ENCODE results near the gene PJA2. TPM values are rescaled to one million over a fixed set of nuclear protein-coding genes. Genes with fewer than 3 reads are reported as not detected.

Gene PJA2
- polyA plus RNA-seq, 2 donors = 8.5 to 21.8 TPM

DNA sequence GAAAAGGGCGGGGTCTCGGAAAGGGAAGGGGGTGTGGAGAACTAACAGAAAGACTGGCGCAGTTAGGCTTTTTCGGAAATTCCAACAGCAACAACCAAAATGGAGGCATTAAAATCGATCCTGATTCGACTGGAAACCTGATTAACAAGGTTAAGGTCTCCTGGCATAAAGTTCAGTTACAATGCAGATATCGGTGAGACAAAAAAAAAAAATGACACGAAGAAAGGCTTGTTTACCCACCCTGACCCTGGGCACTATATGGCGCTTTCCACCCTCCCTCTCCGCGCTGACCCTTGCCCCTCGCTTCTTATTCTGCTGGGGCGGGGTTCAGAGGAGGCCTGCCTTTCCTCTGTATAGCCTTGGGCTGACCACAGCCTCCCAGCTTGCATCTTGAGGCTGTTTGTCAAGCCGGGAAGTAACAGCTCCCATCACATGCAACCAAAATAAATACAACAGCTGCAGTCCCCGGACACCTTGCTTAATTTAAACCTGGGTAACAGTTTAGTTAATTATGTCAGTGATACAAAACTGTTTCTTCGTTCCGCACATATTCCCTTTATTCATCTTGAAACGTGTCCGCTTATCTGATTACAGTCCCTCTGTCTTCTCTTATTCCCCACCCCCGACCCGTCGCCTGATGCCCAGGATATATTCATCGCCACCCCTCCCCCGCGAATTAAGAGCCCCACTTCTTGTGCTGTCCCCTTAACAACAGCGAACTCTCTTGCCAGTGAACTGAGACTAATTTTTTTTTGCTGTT, 795 bp upstream of the PJA2 start:
- no peaks in the 10 kb centered on the region for H3K27me3 ChIP-seq (ENCODE audit: control insufficient read depth in 1 of 2, insufficient read depth in 2 of 2, low read length in 2 of 2)
- WGBS, 2 donors = 1% methylated on average over 26 of the region's 26 CpGs
- H3K36me3 ChIP-seq (ENCODE audit: control insufficient read depth in 2 of 2, insufficient read depth in 2 of 2, low read length in 1 of 2) = no peaks in the 10 kb centered on the region
- peak overlapping the region; percentile 87 to 100 for H3K27ac ChIP-seq (ENCODE audit: low read depth in 2 of 2, low read length in 1 of 2)
- H3K9me3 ChIP-seq (ENCODE audit: control insufficient read depth in 2 of 2, insufficient read depth in 1 of 2, low read depth in 1 of 2, low read length in 1 of 2) = peaks cover 0 to 2% of the 10 kb centered on the region in 2 donors
- H3K4me1 ChIP-seq (ENCODE audit: control insufficient read depth in 2 of 2, insufficient read depth in 2 of 2, low read length in 1 of 2) = no peaks in the 10 kb centered on the region
- peak overlapping the region; percentile 85 to 87 for H3K4me3 ChIP-seq (ENCODE audit: low read depth in 1 of 2, low read length in 2 of 2)

DNA sequence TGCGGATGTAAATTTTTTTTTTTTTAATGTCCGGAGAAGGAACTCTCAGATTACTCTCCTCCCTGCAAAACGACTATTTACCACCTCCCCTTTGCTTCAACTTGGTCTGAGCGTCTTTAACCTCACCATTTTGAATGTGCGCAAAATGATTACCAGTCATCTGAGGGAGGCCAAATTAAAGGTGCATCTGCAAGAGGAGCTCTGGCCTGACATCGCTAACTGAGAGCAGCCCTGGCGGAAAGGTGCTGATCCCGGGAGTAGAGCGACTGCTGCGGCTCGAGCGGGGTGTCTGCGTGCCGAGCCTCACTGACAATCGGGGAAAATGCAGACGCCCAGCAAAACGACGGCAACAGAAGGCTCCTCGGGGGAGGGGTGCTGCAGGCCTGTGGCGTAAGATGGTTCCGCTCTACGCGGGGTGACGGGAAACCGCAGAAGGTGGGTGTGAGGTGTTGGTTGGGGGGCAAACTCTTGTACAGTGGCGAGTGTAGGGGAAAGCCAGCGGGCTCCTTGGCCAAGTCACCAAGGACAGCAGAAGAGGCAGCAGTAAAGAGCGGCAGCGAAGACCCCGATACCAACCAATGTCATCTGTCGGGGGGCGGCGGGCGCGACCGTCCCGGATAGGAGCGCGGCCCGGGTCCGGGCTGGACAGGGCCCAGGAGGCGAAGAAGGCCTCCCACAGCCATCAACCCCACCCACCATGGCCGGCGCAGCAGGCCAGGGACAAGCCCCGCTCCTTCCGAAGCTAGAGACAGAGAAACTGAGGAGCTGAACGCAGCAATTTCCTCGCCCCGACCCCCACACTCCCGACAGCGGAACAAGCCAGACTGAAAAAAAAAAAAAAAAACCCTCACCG, 557 bp downstream of the PJA2 start:
- Histone ChIP-seq H3K27me3 (ENCODE audit: control insufficient read depth in 1 of 2, insufficient read depth in 2 of 2, low read length in 2 of 2) (no peaks in the 10 kb centered on the region), H3K4me3 (ENCODE audit: low read depth in 1 of 2, low read length in 2 of 2) (peak overlapping the region; percentile 85 to 87), H3K27ac (ENCODE audit: low read depth in 2 of 2, low read length in 1 of 2) (peak overlapping the region; percentile 99 to 100), H3K4me1 (ENCODE audit: control insufficient read depth in 2 of 2, insufficient read depth in 2 of 2, low read length in 1 of 2) (no peaks in the 10 kb centered on the region), H3K36me3 (ENCODE audit: control insufficient read depth in 2 of 2, insufficient read depth in 2 of 2, low read length in 1 of 2) (no peaks in the 10 kb centered on the region), H3K9me3 (ENCODE audit: control insufficient read depth in 2 of 2, insufficient read depth in 1 of 2, low read depth in 1 of 2, low read length in 1 of 2) (no peaks in the 10 kb centered on the region)
- WGBS, 2 donors = 0 to 1% methylated on average over 52 of the region's 52 CpGs

GRCh38 chr5:109407913-109408312, 1.9 kb downstream of the PJA2 start:
- H3K27me3 ChIP-seq (ENCODE audit: control insufficient read depth in 1 of 2, insufficient read depth in 2 of 2, low read length in 2 of 2) = no peaks in the 10 kb centered on the region
- H3K9me3 ChIP-seq (ENCODE audit: control insufficient read depth in 2 of 2, insufficient read depth in 1 of 2, low read depth in 1 of 2, low read length in 1 of 2) = no peaks in the 10 kb centered on the region
- no peak overlapping the region for H3K27ac ChIP-seq (ENCODE audit: low read depth in 2 of 2, low read length in 1 of 2)
- H3K4me1 ChIP-seq (ENCODE audit: control insufficient read depth in 2 of 2, insufficient read depth in 2 of 2, low read length in 1 of 2) = no peaks in the 10 kb centered on the region
- H3K4me3 ChIP-seq (ENCODE audit: low read depth in 1 of 2, low read length in 2 of 2) = peak overlapping the region in 1 of 2 donors; percentile 87
- WGBS, 2 donors = 19 to 21% methylated on average over 2 of the region's 2 CpGs
- H3K36me3 ChIP-seq (ENCODE audit: control insufficient read depth in 2 of 2, insufficient read depth in 2 of 2, low read length in 1 of 2) = no peaks in the 10 kb centered on the region

DNA sequence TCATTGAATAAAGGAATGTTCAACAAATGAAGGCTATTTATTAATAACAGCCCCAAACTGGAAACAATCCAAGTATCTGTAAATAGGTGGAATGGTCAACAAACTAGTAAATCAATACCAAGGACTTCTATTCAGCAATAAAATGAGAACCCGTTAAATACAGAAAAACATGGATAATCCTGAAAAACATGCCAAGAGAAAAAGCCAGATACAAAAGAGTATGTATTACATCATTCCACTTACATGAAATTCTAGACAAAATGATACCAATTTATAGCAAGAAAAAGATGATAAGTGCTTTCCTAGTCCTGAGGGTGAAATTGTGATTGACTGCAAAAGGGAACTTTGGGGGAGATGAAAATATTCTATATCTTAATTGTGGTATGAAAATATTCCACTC, 3.1 kb downstream of the PJA2 start:
- H3K4me3 ChIP-seq (ENCODE audit: low read depth in 1 of 2, low read length in 2 of 2) = no peak overlapping the region
- H3K27ac ChIP-seq (ENCODE audit: low read depth in 2 of 2, low read length in 1 of 2) = no peak overlapping the region
- 32 to 35% methylated on average over 1 of the region's 1 CpG for WGBS, 2 donors

DNA sequence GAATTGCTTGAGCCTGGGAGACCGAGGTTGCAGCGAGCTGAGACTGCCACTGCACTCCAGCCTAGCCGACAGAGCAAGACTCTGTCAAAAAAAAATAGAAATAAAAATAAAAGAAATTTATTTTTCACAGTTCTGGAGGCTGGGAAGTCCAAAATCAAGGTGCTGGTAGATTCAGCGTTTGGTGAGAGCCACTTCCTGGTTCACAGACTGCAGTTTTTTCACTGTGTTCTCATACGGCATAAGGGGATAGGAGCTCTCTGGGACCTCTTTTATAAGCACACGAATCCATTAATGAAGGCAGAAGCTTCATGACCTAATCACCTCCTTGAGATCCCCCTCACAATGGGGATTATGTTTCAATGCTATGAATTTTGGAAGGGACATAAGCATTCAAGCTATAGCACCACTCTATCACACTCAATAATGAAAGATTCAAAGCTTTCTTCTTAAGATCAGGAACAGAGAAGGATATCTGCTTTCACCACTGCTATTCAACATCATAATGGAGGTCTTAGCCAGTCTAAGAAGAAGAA, 5.3 kb downstream of the PJA2 start:
- Histone ChIP-seq H3K4me1 (ENCODE audit: control insufficient read depth in 2 of 2, insufficient read depth in 2 of 2, low read length in 1 of 2) (peaks cover 0 to 2% of the 10 kb centered on the region in 2 donors), H3K4me3 (ENCODE audit: low read depth in 1 of 2, low read length in 2 of 2) (no peak overlapping the region), H3K36me3 (ENCODE audit: control insufficient read depth in 2 of 2, insufficient read depth in 2 of 2, low read length in 1 of 2) (no peaks in the 10 kb centered on the region), H3K9me3 (ENCODE audit: control insufficient read depth in 2 of 2, insufficient read depth in 1 of 2, low read depth in 1 of 2, low read length in 1 of 2) (no peaks in the 10 kb centered on the region), H3K27ac (ENCODE audit: low read depth in 2 of 2, low read length in 1 of 2) (no peak overlapping the region), H3K27me3 (ENCODE audit: control insufficient read depth in 1 of 2, insufficient read depth in 2 of 2, low read length in 2 of 2) (no peaks in the 10 kb centered on the region)
- 79 to 89% methylated on average over 6 of the region's 6 CpGs for WGBS, 2 donors

More for the DNA sequence above, 3.1 kb downstream of the PJA2 start:
- Histone ChIP-seq H3K4me1 (ENCODE audit: control insufficient read depth in 2 of 2, insufficient read depth in 2 of 2, low read length in 1 of 2) (no peaks in the 10 kb centered on the region), H3K27me3 (ENCODE audit: control insufficient read depth in 1 of 2, insufficient read depth in 2 of 2, low read length in 2 of 2) (no peaks in the 10 kb centered on the region), H3K9me3 (ENCODE audit: control insufficient read depth in 2 of 2, insufficient read depth in 1 of 2, low read depth in 1 of 2, low read length in 1 of 2) (no peaks in the 10 kb centered on the region), H3K36me3 (ENCODE audit: control insufficient read depth in 2 of 2, insufficient read depth in 2 of 2, low read length in 1 of 2) (no peaks in the 10 kb centered on the region)

- no peak overlapping the region for H3K4me3 ChIP-seq (ENCODE audit: low read depth in 1 of 2, low read length in 2 of 2)
- no peaks in the 10 kb centered on the region for H3K27me3 ChIP-seq (ENCODE audit: control insufficient read depth in 1 of 2, insufficient read depth in 2 of 2, low read length in 2 of 2)
- no peaks in the 10 kb centered on the region for H3K9me3 ChIP-seq (ENCODE audit: control insufficient read depth in 2 of 2, insufficient read depth in 1 of 2, low read depth in 1 of 2, low read length in 1 of 2)
- no peak overlapping the region for H3K27ac ChIP-seq (ENCODE audit: low read depth in 2 of 2, low read length in 1 of 2)
- WGBS, 2 donors = 94% methylated on average over 5 of the region's 5 CpGs
- H3K4me1 ChIP-seq (ENCODE audit: control insufficient read depth in 2 of 2, insufficient read depth in 2 of 2, low read length in 1 of 2) = peaks cover 0 to 2% of the 10 kb centered on the region in 2 donors
- H3K36me3 ChIP-seq (ENCODE audit: control insufficient read depth in 2 of 2, insufficient read depth in 2 of 2, low read length in 1 of 2) = no peaks in the 10 kb centered on the region
Observed at GRCh38 chr5:109403469-109403868, 6.3 kb downstream of the PJA2 start.

DNA sequence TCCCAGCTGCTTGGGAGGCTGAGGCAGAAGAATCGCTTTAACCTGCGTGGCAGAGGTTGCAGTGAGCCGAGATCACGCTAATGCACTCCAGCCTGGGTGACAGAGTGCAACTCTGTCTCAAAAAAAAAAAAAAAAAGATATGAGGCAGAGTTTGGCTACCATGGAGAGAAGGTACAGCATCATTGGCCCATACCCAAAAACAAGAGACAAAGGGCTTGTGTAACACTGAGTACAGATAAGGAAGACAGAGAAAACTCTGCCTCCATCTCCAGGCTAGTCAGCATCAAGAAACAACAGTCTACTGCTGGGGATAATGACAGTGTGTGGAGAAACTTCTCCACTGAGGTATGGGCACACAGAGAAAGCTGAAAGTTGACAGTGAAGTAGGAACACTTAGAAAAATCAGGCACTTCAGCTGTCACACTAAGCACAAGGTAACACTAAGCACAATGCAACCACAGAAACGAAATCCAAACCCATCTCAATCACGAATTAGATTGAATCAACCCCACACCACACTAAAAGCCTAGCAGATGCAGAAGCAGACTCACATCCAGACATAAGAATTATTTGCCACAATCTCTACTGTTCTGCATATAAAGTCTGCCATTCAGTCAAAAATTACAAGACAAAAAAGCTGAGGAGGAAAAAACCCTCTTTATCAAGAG, 10.5 kb downstream of the PJA2 start:
- no peak overlapping the region for H3K4me3 ChIP-seq (ENCODE audit: low read depth in 1 of 2, low read length in 2 of 2)
- H3K4me1 ChIP-seq (ENCODE audit: control insufficient read depth in 2 of 2, insufficient read depth in 2 of 2, low read length in 1 of 2) = peaks cover 0 to 2% of the 10 kb centered on the region in 2 donors
- H3K9me3 ChIP-seq (ENCODE audit: control insufficient read depth in 2 of 2, insufficient read depth in 1 of 2, low read depth in 1 of 2, low read length in 1 of 2) = no peaks in the 10 kb centered on the region
- no peak overlapping the region for H3K27ac ChIP-seq (ENCODE audit: low read depth in 2 of 2, low read length in 1 of 2)
- H3K27me3 ChIP-seq (ENCODE audit: control insufficient read depth in 1 of 2, insufficient read depth in 2 of 2, low read length in 2 of 2) = no peaks in the 10 kb centered on the region
- WGBS, 2 donors = 82 to 83% methylated on average over 6 of the region's 6 CpGs
- H3K36me3 ChIP-seq (ENCODE audit: control insufficient read depth in 2 of 2, insufficient read depth in 2 of 2, low read length in 1 of 2) = no peaks in the 10 kb centered on the region

GRCh38 chr5:109396965-109397364, 12.8 kb downstream of the PJA2 start:
- Histone ChIP-seq H3K9me3 (ENCODE audit: control insufficient read depth in 2 of 2, insufficient read depth in 1 of 2, low read depth in 1 of 2, low read length in 1 of 2) (no peaks in the 10 kb centered on the region), H3K36me3 (ENCODE audit: control insufficient read depth in 2 of 2, insufficient read depth in 2 of 2, low read length in 1 of 2) (no peaks in the 10 kb centered on the region), H3K4me1 (ENCODE audit: control insufficient read depth in 2 of 2, insufficient read depth in 2 of 2, low read length in 1 of 2) (peaks cover 0 to 2% of the 10 kb centered on the region in 2 donors), H3K4me3 (ENCODE audit: low read depth in 1 of 2, low read length in 2 of 2) (no peak overlapping the region), H3K27me3 (ENCODE audit: control insufficient read depth in 1 of 2, insufficient read depth in 2 of 2, low read length in 2 of 2) (no peaks in the 10 kb centered on the region), H3K27ac (ENCODE audit: low read depth in 2 of 2, low read length in 1 of 2) (no peak overlapping the region)
- WGBS, 2 donors = 58 to 79% methylated on average over 2 of the region's 2 CpGs

GRCh38 chr5:109394806-109395205, 15.0 kb downstream of the PJA2 start:
- Histone ChIP-seq H3K27me3 (ENCODE audit: control insufficient read depth in 1 of 2, insufficient read depth in 2 of 2, low read length in 2 of 2) (no peaks in the 10 kb centered on the region), H3K4me3 (ENCODE audit: low read depth in 1 of 2, low read length in 2 of 2) (no peak overlapping the region), H3K4me1 (ENCODE audit: control insufficient read depth in 2 of 2, insufficient read depth in 2 of 2, low read length in 1 of 2) (no peaks in the 10 kb centered on the region), H3K36me3 (ENCODE audit: control insufficient read depth in 2 of 2, insufficient read depth in 2 of 2, low read length in 1 of 2) (no peaks in the 10 kb centered on the region), H3K9me3 (ENCODE audit: control insufficient read depth in 2 of 2, insufficient read depth in 1 of 2, low read depth in 1 of 2, low read length in 1 of 2) (no peaks in the 10 kb centered on the region), H3K27ac (ENCODE audit: low read depth in 2 of 2, low read length in 1 of 2) (no peak overlapping the region)
- WGBS, 2 donors = 47 to 62% methylated on average over 3 of the region's 3 CpGs

Measured in esophagus (tissue), 2 donors.